ENCODE data around the gene ZNF584.

ZNF584 gene

GRCh38 chr19:58380037-58380661 lies 28.3 kb upstream of the ZNF584 start:
- H3K4me3 ChIP-seq (ENCODE audit: control insufficient read depth, low read depth, low read length), result peak overlapping the region; percentile 86
- no peak for TF ChIP-seq CTCF (conservative IDR thresholded peaks at IDR 0.05; ENCODE audit: control insufficient read depth, insufficient read depth, low read depth, low read length)
- peak; percentile 14 for DNase-seq (ENCODE audit: low read depth)

GRCh38 chr19:58380662-58381459 lies 27.6 kb upstream of the ZNF584 start, which contains the start of gene ZNF837:
Gene ZNF837 (minus strand): TSS chr19:58381030. CDS start chr19:58369332, 11,698 bp downstream.
- TF ChIP-seq CTCF (conservative IDR thresholded peaks at IDR 0.05; ENCODE audit: control insufficient read depth, insufficient read depth, low read depth, low read length), result no peak
- H3K4me3 ChIP-seq (ENCODE audit: control insufficient read depth, low read depth, low read length), result peak within 1 kb of the TSS; percentile 86
- peak; percentile 100 for DNase-seq (ENCODE audit: low read depth)

- DNase-seq (ENCODE audit: low read depth), result no peak
- TF ChIP-seq CTCF (conservative IDR thresholded peaks at IDR 0.05; ENCODE audit: control insufficient read depth, insufficient read depth, low read depth, low read length), result no peak
Observed at GRCh38 chr19:58381460-58382212, 26.8 kb upstream of the ZNF584 start.

GRCh38 chr19:58382997-58383603 lies 25.3 kb upstream of the ZNF584 start:
- H3K4me3 ChIP-seq (ENCODE audit: control insufficient read depth, low read depth, low read length), result no peak overlapping the region
- DNase-seq (ENCODE audit: low read depth), result no peak
- TF ChIP-seq CTCF (conservative IDR thresholded peaks at IDR 0.05; ENCODE audit: control insufficient read depth, insufficient read depth, low read depth, low read length), result no peak

More at GRCh38 chr19:58381460-58382212, 26.8 kb upstream of the ZNF584 start:
- peak overlapping the region; percentile 86 for H3K4me3 ChIP-seq (ENCODE audit: control insufficient read depth, low read depth, low read length)

- no peak for DNase-seq (ENCODE audit: low read depth)
- no peak for TF ChIP-seq CTCF (conservative IDR thresholded peaks at IDR 0.05; ENCODE audit: control insufficient read depth, insufficient read depth, low read depth, low read length)
- H3K4me3 ChIP-seq (ENCODE audit: control insufficient read depth, low read depth, low read length), result no peak overlapping the region
Observed at GRCh38 chr19:58385313-58385890, 23.0 kb upstream of the ZNF584 start.
